GM18505 (cell line): ENCODE data around the gene CCBE1.

ENCODE experiments used
- ATAC-seq: cut with Tn5 transposase; IDR thresholded peaks from one replicate; pipeline ENCODE4 v1.9.1; 2021; ENCODE audit not compliant: unreplicated experiment
- POLR2A ChIP-seq: IDR thresholded peaks from 4 replicates; pipeline ENCODE4 v1.6.1; 2011; ENCODE audit warnings: borderline replicate concordance; ENCODE audit not compliant: insufficient read depth, insufficient read length; ENCODE audit errors: extremely low read depth

CCBE1 gene

DNA sequence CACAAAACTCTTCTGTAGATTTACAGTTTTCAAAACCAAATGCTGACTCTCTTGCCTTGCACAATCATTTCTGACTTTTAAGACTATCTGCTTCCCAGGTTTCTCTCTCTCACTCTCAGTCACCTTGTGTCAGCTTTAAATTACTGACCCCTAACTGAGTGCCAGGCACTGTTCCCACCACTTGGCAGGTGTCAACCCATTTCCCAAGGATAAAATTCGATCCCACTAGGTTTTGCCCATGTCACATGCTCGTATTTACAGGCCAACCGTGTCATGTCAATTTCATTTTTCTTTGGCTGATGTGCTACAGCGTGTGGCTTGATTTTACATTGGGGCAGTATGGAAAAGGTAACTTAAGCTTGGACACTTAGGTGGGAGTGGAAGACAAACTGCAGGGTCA lies 312.0 kb downstream of the CCBE1 start:
- no peak for ATAC-seq
- no peak for TF ChIP-seq POLR2A

DNA sequence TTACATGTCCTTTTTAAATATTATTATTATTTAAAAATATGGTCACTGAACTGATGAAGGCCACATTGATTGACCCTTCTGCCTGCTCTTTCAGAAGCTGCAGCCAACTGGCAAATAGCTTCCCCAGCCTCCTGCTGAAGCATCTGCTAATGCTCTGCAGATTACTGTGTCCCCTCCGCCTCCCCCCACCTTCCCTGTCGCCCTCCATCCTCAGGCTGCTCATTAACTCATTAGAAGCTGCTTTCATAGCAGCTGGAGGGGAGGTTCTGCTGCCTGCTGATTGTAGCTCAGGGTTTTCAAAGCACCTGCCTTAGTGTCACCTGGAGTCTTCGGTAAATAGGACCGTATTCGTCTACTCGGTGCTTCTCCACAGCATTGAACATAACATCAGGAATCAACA lies 313.4 kb downstream of the CCBE1 start:
- ATAC-seq, result no peak
- no peak for TF ChIP-seq POLR2A

DNA sequence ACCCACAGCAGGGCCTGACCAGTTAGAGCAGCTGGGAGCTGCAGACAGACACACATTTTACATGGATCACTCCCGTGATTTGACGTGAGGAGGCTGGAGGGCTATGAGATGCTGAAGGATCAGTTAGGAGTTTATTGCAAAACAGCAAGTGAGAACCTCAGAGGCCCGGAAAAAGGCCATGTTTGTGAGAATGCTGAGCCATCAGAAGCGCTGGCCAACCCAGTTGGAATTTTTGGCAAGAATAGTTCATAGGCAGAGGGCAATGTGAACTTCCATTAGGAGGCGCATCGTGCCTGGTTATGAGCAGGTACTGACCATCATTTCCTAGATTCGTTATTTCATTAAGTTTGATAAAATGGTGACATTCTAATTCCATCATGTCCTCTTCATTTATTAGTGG lies 314.8 kb downstream of the CCBE1 start:
- no peak for ATAC-seq
- TF ChIP-seq POLR2A, result no peak

DNA sequence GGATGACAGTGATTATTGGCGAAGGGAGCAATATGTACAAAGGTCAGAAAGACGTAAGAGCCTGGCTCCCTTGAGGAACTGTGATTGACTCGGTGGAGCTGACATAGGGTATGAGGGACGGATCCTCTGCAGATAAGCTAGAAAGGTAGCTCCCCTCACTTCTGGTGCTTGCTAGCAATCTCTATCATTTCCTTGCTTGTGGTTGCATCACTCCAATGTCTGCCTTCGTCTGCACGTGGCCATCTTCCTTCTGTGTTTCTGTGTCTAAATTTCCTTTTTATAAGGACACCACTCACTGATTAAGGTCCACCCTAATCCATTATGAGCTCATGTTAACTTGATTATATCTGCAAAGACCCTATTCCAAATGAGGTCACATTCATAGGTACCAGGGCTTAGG lies 315.3 kb downstream of the CCBE1 start:
- ATAC-seq, result no peak
- TF ChIP-seq POLR2A, result no peak
